HepG2 (cell line): Measurements from ENCODE around the gene CAPN10. TPM values are rescaled to one million over a fixed set of nuclear protein-coding genes. Genes with fewer than 3 reads are reported as not detected.

Experiments
- AKAP8 ChIP-seq: sonication (generic); formaldehyde crosslinking; IDR thresholded peaks from 2 replicates; pipeline ENCODE4 v1.5.1; 2020; ENCODE audit warnings: mild to moderate bottlenecking, missing genetic modification reagents
- CEBPB ChIP-seq: IDR thresholded peaks from 2 replicates; pipeline ENCODE4 v1.6.1; 2011; ENCODE audit warnings: low read depth, low read length, improper control_type of control experiment, borderline replicate concordance
- CREM ChIP-seq, 2 experiments: sonication (generic) in 1 of 2; formaldehyde crosslinking in 1 of 2; IDR thresholded peaks; 2 replicates each; pipeline versions ENCODE4 v1.4.0 to v1.6.1; 2016 to 2020; ENCODE audit warnings: antibody characterized with exemption in 1 of 2, mild to moderate bottlenecking in 1 of 2, missing genetic modification reagents in 1 of 2
- DNMT3B ChIP-seq: conservative IDR thresholded peaks from 2 replicates; pipeline ENCODE4 v1.6.1; 2016; ENCODE audit warnings: missing biosample characterization, control low read depth
- EHMT2 ChIP-seq: fragments of 200-600 bp; sonication (generic); IDR thresholded peaks from 2 replicates; pipeline ENCODE4 v1.7.0; 2017; ENCODE audit warnings: antibody characterized with exemption, low read depth, low read length, borderline replicate concordance
- FOXA1 ChIP-seq, 2 experiments: fragments of 450-650 bp in 1 of 2; sonication (generic) in 1 of 2; formaldehyde crosslinking in 1 of 2; IDR thresholded peaks; 2 replicates each; pipeline versions ENCODE4 v1.4.0 to v1.6.1; 2016 to 2020; ENCODE audit warnings: missing genetic modification reagents in 1 of 2
- HNRNPL ChIP-seq: fragments of 200-400 bp; formaldehyde crosslinking; IDR thresholded peaks from 2 replicates; pipeline ENCODE4 v1.6.1; 2017; ENCODE audit warnings: mild to moderate bottlenecking, low read depth, low read length
- MIER2 ChIP-seq: IDR thresholded peaks from 2 replicates; pipeline ENCODE4 v1.6.1; 2016; ENCODE audit warnings: missing biosample characterization, missing genetic modification reagents
- NCOR1 ChIP-seq: fragments of 200-600 bp; sonication (generic); IDR thresholded peaks from 2 replicates; pipeline ENCODE4 v1.7.0; 2017; ENCODE audit warnings: antibody characterized with exemption, low read length, borderline replicate concordance
- PITX1 ChIP-seq: sonication (generic); formaldehyde crosslinking; IDR thresholded peaks from 2 replicates; pipeline ENCODE4 v1.5.1; 2020; ENCODE audit warnings: mild to moderate bottlenecking, missing genetic modification reagents
- RBM22 ChIP-seq: fragments of 200-400 bp; formaldehyde crosslinking; optimal IDR thresholded peaks from 2 replicates; pipeline ENCODE3; 2017; ENCODE audit warnings: mild to moderate bottlenecking, low read length, moderate library complexity
- SMARCE1 ChIP-seq: fragments of 450-650 bp; IDR thresholded peaks from 2 replicates; pipeline ENCODE4 v1.6.1; 2017; ENCODE audit warnings: borderline replicate concordance
- ZBTB7B ChIP-seq: sonication (generic); formaldehyde crosslinking; IDR thresholded peaks from 2 replicates; pipeline ENCODE4 v1.4.0; 2020; ENCODE audit warnings: missing genetic modification reagents
- ZNF44 ChIP-seq: sonication (generic); formaldehyde crosslinking; IDR thresholded peaks from 2 replicates; pipeline ENCODE4 v1.5.1; 2020; ENCODE audit warnings: mild to moderate bottlenecking, missing genetic modification reagents
- ZNF552 ChIP-seq: sonication (generic); formaldehyde crosslinking; IDR thresholded peaks from 2 replicates; pipeline ENCODE4 v1.9.0; 2022; ENCODE audit warnings: missing genetic modification reagents, mild to moderate bottlenecking, borderline replicate concordance
- ZSCAN21 ChIP-seq: sonication (generic); formaldehyde crosslinking; IDR thresholded peaks from 2 replicates; pipeline ENCODE4 v1.8.0; 2022; ENCODE audit warnings: mild to moderate bottlenecking, missing genetic modification reagents, moderate library complexity, borderline replicate concordance
- polyA plus RNA-seq, 8 experiments: library from polyadenylated mRNA; depleted of rRNA in 3 of 8; stranded (reverse) in 7 of 8; unstranded in 1 of 8; fragments of >200 nt; fragmentation: Illumina TruSeq in 4 of 8; extraction: Trizol in 4 of 8; gene quantifications; 2 replicates each; pipeline versions ENCODE4 v1.2.1 to v1.2.3, GENCODE V29; 2011 to 2016; ENCODE audit warnings: low read depth in 4 of 8, missing spikeins in 1 of 8, mixed read lengths in 1 of 8; ENCODE audit not compliant: insufficient read depth in 1 of 8
- total RNA-seq, 5 experiments: library from RNA; depleted of rRNA; stranded (reverse); fragments of >200 nt; fragmentation: Illumina TruSeq; extraction: Trizol; gene quantifications; 2 replicates each; pipeline ENCODE4 v1.2.3, GENCODE V29; 2016; ENCODE audit warnings: low read depth in 1 of 5
- TF ChIP-seq, protein P1 (sequence below): sonication (generic); formaldehyde crosslinking; IDR thresholded peaks from 2 replicates; pipeline ENCODE4 v1.4.0; 2020; ENCODE audit warnings: mild to moderate bottlenecking, missing genetic modification reagents, borderline replicate concordance
- TF ChIP-seq, protein P2 (sequence below): IDR thresholded peaks from 2 replicates; pipeline ENCODE4 v1.6.1; 2016; ENCODE audit warnings: missing biosample characterization, missing genetic modification reagents, low read depth
- TF ChIP-seq, protein P3 (sequence below): IDR thresholded peaks from 2 replicates; pipeline ENCODE4 v1.6.1; 2016; ENCODE audit warnings: low read depth, control low read depth
- TF ChIP-seq, protein P4 (sequence below): conservative IDR thresholded peaks from 2 replicates; pipeline ENCODE4 v1.6.1; 2018; ENCODE audit warnings: missing genetic modification reagents

CAPN10 gene
- total and polyA plus RNA-seq, 2 of the 13 experiments (the other 11 are each of a cell fraction or from before 2014, with no cell fraction given), result 27.6 to 32.4 TPM

DNA sequence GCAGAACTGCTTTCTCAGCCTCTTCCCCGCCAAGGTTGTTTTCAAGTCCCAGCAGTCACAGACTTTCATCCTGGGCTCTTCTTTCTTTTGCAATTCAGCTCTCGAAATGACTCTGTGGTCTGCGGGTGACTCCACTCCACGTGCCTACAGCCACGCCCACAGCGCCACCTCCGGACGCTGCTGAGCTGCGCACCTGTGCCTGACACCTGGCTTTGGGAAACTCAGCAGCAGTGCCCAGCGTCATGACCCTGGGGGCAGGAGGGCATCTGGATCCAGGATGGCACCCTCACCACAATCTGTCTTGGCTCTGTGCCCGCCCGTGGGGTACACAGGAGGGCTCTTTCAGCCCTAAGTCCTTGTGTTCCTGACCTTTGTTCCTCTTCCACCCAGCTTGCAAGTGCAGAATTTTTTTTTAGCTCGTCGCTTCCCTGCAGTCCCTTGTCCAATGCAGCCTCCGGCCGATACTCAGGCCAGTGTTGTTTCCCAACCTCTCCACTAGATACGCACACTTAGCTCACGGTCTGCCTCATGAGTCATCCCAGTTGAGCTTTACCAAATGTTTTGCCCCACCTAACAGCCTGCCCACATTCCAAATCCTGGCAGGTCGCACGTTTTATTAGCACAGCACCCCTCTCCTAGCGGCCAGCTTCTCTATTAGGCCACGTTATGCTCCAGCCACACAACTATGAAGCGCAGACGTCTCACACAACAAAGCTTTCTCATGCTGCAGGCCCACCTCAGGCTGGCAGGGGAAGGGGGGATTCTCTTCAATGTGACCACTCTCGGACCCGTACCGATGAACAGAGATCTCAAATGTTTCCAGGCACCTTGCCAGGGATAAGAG is 6.5 kb upstream of the CAPN10 start (continued):
- TF ChIP-seq, protein P1, sequence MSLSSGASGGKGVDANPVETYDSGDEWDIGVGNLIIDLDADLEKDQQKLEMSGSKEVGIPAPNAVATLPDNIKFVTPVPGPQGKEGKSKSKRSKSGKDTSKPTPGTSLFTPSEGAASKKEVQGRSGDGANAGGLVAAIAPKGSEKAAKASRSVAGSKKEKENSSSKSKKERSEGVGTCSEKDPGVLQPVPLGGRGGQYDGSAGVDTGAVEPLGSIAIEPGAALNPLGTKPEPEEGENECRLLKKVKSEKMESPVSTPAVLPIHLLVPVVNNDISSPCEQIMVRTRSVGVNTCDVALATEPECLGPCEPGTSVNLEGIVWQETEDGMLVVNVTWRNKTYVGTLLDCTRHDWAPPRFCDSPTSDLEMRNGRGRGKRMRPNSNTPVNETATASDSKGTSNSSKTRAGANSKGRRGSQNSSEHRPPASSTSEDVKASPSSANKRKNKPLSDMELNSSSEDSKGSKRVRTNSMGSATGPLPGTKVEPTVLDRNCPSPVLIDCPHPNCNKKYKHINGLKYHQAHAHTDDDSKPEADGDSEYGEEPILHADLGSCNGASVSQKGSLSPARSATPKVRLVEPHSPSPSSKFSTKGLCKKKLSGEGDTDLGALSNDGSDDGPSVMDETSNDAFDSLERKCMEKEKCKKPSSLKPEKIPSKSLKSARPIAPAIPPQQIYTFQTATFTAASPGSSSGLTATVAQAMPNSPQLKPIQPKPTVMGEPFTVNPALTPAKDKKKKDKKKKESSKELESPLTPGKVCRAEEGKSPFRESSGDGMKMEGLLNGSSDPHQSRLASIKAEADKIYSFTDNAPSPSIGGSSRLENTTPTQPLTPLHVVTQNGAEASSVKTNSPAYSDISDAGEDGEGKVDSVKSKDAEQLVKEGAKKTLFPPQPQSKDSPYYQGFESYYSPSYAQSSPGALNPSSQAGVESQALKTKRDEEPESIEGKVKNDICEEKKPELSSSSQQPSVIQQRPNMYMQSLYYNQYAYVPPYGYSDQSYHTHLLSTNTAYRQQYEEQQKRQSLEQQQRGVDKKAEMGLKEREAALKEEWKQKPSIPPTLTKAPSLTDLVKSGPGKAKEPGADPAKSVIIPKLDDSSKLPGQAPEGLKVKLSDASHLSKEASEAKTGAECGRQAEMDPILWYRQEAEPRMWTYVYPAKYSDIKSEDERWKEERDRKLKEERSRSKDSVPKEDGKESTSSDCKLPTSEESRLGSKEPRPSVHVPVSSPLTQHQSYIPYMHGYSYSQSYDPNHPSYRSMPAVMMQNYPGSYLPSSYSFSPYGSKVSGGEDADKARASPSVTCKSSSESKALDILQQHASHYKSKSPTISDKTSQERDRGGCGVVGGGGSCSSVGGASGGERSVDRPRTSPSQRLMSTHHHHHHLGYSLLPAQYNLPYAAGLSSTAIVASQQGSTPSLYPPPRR (CRISPR knock-in tag), result peak; percentile 64
- peak; percentile 16 for TF ChIP-seq RBM22
- TF ChIP-seq MIER2 (CRISPR knock-in tag), result peak; percentile 68; the same call in 1 of the 2 replicates
- TF ChIP-seq CREM (IDR thresholded peaks at IDR 0.05), result peak; percentile 49
- no peak for TF ChIP-seq CREM (CRISPR knock-in tag; IDR thresholded peaks at IDR 0.05)
- TF ChIP-seq, protein P2, sequence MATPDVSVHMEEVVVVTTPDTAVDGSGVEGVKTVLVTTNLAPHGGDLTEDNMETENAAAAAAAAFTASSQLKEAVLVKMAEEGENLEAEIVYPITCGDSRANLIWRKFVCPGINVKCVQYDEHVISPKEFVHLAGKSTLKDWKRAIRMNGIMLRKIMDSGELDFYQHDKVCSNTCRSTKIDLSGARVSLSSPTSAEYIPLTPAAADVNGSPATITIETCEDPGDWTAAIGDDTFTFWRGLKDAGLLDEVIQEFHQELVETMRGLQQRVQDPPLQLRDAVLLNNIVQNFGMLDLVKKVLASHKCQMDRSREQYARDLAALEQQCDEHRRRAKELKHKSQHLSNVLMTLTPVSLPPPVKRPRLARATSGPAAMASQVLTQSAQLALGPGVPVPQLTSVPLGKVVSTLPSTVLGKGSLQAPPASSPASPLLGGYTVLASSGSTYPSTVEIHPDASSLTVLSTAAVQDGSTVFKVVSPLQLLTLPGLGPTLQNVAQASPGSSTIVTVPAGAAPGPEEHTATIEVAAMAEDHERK (CRISPR knock-in tag), result no peak
- TF ChIP-seq SMARCE1, result no peak
- peak; percentile 94 for TF ChIP-seq CEBPB
- TF ChIP-seq, protein P3, sequence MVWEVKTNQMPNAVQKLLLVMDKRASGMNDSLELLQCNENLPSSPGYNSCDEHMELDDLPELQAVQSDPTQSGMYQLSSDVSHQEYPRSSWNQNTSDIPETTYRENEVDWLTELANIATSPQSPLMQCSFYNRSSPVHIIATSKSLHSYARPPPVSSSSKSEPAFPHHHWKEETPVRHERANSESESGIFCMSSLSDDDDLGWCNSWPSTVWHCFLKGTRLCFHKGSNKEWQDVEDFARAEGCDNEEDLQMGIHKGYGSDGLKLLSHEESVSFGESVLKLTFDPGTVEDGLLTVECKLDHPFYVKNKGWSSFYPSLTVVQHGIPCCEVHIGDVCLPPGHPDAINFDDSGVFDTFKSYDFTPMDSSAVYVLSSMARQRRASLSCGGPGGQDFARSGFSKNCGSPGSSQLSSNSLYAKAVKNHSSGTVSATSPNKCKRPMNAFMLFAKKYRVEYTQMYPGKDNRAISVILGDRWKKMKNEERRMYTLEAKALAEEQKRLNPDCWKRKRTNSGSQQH, result no peak
- TF ChIP-seq ZNF552 (CRISPR knock-in tag), result peak; percentile 11; the same call in 1 of the 2 replicates
- peak; percentile 82 for TF ChIP-seq NCOR1
- TF ChIP-seq HNRNPL, result peak; percentile 100
- TF ChIP-seq, protein P4, sequence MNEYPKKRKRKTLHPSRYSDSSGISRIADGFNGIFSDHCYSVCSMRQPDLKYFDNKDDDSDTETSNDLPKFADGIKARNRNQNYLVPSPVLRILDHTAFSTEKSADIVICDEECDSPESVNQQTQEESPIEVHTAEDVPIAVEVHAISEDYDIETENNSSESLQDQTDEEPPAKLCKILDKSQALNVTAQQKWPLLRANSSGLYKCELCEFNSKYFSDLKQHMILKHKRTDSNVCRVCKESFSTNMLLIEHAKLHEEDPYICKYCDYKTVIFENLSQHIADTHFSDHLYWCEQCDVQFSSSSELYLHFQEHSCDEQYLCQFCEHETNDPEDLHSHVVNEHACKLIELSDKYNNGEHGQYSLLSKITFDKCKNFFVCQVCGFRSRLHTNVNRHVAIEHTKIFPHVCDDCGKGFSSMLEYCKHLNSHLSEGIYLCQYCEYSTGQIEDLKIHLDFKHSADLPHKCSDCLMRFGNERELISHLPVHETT (CRISPR knock-in tag), result no peak; the same call in 1 of the 2 replicates
- TF ChIP-seq ZSCAN21, result peak; percentile 91; the same call in 1 of the 2 replicates
- no peak for TF ChIP-seq ZNF44 (CRISPR knock-in tag)
- peak; percentile 56; the same call in 1 of the 2 replicates for TF ChIP-seq PITX1
- peak; percentile 65 for TF ChIP-seq ZBTB7B (CRISPR knock-in tag)
- TF ChIP-seq FOXA1 (IDR thresholded peaks at IDR 0.05), result no peak
- 0 out of 2 replicates have a peak, but pooled peaks have one; percentile 53 for TF ChIP-seq FOXA1 (CRISPR knock-in tag; IDR thresholded peaks at IDR 0.05)
- TF ChIP-seq EHMT2, result no peak
- peak; percentile 21; the same call in 1 of the 2 replicates for TF ChIP-seq AKAP8
- no peak for TF ChIP-seq DNMT3B
